Nephron (organoid): ENCODE measurements around the gene CIC.

Experiments
- H3K27ac Mint-ChIP-seq, 3 experiments: 2 replicates each; pipeline ENCODE4 v1.8.0; 2020; ENCODE audit warnings: mixed read lengths in 3 of 3, mild to moderate bottlenecking in 2 of 3, moderate library complexity in 1 of 3
- H3K27me3 Mint-ChIP-seq: 2 replicates; pipeline ENCODE4 v1.8.0; 2021; ENCODE audit warnings: low read depth, mild to moderate bottlenecking, moderate library complexity, mixed read lengths
- H3K36me3 Mint-ChIP-seq: 2 replicates; pipeline ENCODE4 v1.8.0; 2020; ENCODE audit warnings: low read depth, mixed read lengths
- H3K4me1 Mint-ChIP-seq: 2 replicates; pipeline ENCODE4 v1.8.0; 2020; ENCODE audit warnings: mixed read lengths
- H3K4me3 Mint-ChIP-seq, 3 experiments: 2 replicates each; pipeline ENCODE4 v1.8.0; 2020; ENCODE audit warnings: mild to moderate bottlenecking in 3 of 3, mixed read lengths in 3 of 3, moderate library complexity in 2 of 3
- H3K9me3 Mint-ChIP-seq: 2 replicates; pipeline ENCODE4 v1.8.0; 2020; ENCODE audit warnings: mixed read lengths
- TF ChIP-seq, protein P1 (sequence below), 3 experiments: fragments of 200-600 bp; sonication (generic); IDR thresholded peaks; one replicate each; pipeline ENCODE4 v1.5.0; 2021; ENCODE audit warnings: antibody characterized with exemption in 3 of 3; ENCODE audit not compliant: unreplicated experiment in 3 of 3

Gene CIC

DNA sequence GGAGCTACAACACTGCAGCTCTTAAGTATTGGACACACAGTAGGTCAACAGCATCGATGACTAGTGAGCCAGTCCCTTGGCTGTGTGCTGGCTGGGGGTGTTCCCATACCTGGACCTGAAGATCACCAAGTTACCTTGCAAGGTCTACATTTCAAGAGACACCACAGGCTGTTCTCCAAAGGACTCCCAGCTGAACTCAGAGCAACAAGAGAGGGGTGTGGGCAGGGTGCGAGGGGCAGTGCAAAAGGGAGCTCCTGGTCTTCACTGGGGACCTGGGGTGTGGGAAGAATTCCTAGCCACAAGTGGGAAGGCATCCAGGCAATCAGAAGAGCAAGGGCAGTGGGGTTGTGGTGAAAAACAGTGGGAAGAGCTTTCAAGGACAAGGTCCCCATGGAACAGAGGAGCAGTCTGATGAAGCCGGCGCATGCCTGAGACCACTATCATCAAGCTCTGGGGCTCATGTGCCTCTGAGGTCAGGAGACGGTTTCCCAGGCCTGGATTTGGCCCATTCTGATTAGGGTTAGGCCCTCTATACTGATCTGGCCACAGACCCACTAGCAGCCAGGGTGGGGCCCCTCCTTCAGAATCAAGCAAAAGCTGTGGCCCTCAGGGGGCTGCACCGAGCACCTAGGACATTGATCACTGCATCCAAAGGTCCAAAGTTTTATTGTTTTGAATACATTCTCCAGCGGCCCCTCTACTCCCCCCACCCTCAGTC is 22.0 kb upstream of the CIC start:
- Mint-ChIP-seq H3K27ac (peak overlapping the region; percentile 50 to 99 (median 88)), H3K4me3 (peak overlapping the region; percentile 2 to 49 (median 33)), H3K4me1 (peaks cover 41% of the 10 kb centered on the region), H3K27me3 (no peaks in the 10 kb centered on the region), H3K9me3 (no peaks in the 10 kb centered on the region), H3K36me3 (peaks cover 9% of the 10 kb centered on the region)
- TF ChIP-seq, protein P1, sequence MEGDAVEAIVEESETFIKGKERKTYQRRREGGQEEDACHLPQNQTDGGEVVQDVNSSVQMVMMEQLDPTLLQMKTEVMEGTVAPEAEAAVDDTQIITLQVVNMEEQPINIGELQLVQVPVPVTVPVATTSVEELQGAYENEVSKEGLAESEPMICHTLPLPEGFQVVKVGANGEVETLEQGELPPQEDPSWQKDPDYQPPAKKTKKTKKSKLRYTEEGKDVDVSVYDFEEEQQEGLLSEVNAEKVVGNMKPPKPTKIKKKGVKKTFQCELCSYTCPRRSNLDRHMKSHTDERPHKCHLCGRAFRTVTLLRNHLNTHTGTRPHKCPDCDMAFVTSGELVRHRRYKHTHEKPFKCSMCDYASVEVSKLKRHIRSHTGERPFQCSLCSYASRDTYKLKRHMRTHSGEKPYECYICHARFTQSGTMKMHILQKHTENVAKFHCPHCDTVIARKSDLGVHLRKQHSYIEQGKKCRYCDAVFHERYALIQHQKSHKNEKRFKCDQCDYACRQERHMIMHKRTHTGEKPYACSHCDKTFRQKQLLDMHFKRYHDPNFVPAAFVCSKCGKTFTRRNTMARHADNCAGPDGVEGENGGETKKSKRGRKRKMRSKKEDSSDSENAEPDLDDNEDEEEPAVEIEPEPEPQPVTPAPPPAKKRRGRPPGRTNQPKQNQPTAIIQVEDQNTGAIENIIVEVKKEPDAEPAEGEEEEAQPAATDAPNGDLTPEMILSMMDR (IDR thresholded peaks at IDR 0.05; ENCODE audit: unreplicated experiment in 3 of 3): no peak

DNA sequence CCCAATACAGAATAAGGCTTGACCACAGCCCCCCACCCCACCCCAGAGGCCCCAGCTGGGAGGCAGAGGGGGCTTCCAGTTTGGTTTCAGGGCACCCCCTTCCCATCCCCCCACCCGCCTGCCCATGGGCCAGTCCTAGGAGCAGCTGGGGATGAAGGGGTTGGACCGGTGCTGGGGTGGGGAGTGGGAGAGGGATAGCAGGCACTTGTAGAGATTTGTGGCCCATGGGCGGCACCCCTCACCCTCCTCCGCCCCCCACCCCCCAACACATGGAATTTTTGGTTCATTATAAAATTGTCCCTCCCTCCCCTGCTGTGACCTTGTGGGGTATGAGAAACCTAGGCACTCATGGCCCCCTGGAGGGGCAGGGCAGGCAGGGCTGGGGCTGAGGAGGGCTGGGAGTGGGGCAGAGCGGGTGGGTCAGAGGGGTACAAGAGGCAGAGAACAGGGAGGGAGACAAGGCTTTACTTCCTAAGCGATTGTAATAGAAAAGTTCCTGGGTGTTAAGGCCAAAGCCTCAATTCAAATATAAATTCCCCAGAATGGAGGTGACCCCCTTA is 21.3 kb upstream of the CIC start:
- Mint-ChIP-seq H3K4me1 (peaks cover 44% of the 10 kb centered on the region), H3K27me3 (no peaks in the 10 kb centered on the region), H3K9me3 (no peaks in the 10 kb centered on the region), H3K36me3 (peaks cover 9% of the 10 kb centered on the region), H3K4me3 (no peak overlapping the region), H3K27ac (no peak overlapping the region)
- TF ChIP-seq, protein P1 (IDR thresholded peaks at IDR 0.05; ENCODE audit: unreplicated experiment in 3 of 3): no peak

DNA sequence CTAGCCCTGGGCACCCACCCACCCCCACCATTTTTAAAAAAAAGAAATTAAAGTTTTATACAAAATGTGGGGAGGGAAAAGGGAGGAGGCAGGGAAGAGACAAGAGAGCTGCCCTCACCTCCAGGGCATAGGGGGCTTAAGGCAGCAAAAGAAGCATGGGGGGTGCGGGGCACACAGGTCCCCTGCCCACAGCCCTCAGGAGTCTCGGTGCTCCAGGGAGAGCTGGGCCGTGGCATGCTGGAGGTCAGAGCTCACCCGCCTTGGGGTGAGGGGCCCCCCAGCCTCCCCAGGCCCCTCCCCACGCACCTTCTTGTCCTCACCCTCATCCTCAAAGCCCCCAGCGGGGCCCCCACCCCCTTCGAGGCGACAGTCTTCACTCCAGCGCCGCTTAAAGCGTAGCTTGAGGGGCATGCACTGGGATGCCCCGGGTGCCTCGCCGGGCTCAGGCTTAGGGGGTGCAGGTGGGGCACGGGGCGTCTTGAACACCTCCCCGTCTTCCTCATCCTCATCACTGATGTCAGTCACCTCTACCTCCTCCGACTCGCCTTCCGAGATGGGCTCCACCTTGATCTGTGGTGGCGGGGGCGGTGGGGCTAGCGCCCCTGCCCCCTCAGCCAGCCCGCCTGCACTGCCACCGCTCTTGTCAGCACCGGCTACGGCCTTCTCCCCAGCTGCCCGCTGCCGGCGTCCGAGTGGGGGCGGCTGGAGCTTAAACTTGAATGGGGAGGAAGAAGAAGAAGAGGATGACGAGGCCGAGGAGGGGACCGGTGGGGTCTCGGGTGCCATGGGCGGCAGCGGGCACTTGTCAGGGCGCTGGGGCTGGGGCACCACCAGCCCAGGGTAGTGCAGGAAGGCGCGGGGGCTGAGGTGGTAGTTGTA is 20.5 kb upstream of the CIC start:
- Mint-ChIP-seq H3K4me3 (no peak overlapping the region), H3K4me1 (peaks cover 39% of the 10 kb centered on the region), H3K9me3 (no peaks in the 10 kb centered on the region), H3K27ac (no peak overlapping the region), H3K27me3 (no peaks in the 10 kb centered on the region), H3K36me3 (peaks cover 9% of the 10 kb centered on the region)
- TF ChIP-seq, protein P1 (IDR thresholded peaks at IDR 0.05; ENCODE audit: unreplicated experiment in 3 of 3): no peak

DNA sequence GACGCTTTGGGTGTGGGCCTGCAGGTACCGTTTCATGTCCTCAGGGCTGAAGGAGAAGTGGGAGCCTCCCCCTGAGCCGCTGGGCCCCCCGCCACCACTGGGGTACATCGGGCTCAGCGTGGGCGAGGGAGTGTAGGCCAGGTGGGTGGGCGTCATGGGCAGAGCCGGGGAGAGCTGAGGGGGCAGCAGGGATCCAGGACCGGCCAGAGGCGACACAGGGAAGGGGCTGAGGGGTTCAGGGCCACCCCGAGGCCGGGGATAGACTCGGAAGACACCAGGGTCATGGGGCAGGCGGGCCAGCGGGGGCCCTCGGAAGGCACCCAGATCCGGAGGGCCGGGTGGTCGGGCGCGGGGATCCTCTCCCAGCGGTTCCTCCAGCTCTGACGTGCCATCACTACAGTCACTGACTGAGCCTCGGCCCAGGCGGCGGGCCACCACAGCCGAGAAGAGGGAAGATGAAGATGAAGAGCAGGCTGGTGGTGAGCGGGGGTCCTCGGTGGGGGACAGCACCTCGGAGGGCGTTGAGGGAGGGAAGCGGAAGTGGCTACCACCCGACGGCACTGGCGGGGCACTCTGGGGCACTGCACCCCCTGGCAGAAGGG is 19.8 kb upstream of the CIC start:
- no peaks in the 10 kb centered on the region for H3K27me3 Mint-ChIP-seq
- peaks cover 37% of the 10 kb centered on the region for H3K4me1 Mint-ChIP-seq

DNA sequence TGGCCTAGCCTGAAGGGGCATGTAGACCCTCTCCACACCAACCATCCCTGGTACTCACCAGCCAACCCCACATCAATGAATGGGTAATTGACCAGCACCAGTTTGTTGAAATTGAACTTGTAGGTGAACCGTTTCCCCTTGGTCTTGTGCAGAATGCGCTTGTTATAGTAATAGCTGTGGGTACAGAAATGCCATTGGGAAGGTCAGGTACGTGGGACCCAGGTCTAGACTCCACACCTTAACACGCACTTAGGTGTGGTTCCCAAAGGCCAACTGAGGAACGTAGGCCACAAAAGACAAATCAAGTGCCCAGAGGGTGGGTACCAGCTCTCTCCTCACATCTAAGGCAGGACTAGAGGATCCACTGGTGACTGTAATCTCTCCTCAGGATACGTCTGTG is 19.3 kb upstream of the CIC start:
- TF ChIP-seq, protein P1 (IDR thresholded peaks at IDR 0.05; ENCODE audit: unreplicated experiment in 3 of 3): no peak
- H3K4me1 Mint-ChIP-seq: peaks cover 32% of the 10 kb centered on the region
- peak overlapping the region; percentile 37 to 62 (median 55) for H3K4me3 Mint-ChIP-seq
- no peaks in the 10 kb centered on the region for H3K9me3 Mint-ChIP-seq
- peaks cover 9% of the 10 kb centered on the region for H3K36me3 Mint-ChIP-seq
- H3K27me3 Mint-ChIP-seq: no peaks in the 10 kb centered on the region
- peak overlapping the region; percentile 53 to 75 (median 60) for H3K27ac Mint-ChIP-seq

More for the DNA sequence above, 19.8 kb upstream of the CIC start:
- Mint-ChIP-seq H3K27ac (peak overlapping the region in 2 of 3 experiments; percentile 53 to 75), H3K4me3 (no peak overlapping the region), H3K36me3 (peaks cover 9% of the 10 kb centered on the region), H3K9me3 (no peaks in the 10 kb centered on the region)
- TF ChIP-seq, protein P1 (IDR thresholded peaks at IDR 0.05; ENCODE audit: unreplicated experiment in 3 of 3): no peak
